Measurements from ENCODE around the gene MGST2.
"Not testable (repeated sequence)": the region's sequence is repeated elsewhere in the genome, so short reads cannot be mapped to it uniquely, and the experiment has no call there.

The MGST2 gene

GRCh38 chr4:139665690-139666529, at the start of gene MGST2:
Gene MGST2 (plus strand): TSS chr4:139665819. CDS start chr4:139666020, 201 bp downstream.
- DNase-seq (ENCODE audit: low read depth), result peak; percentile 52

- DNase-seq (ENCODE audit: low read depth), result peak; percentile 55
These were observed 47.7 kb upstream of the MGST2 start for GRCh38 chr4:139617702-139618490.

GRCh38 chr4:139619644-139620043, 46.0 kb upstream of the MGST2 start:
- peak; percentile 58 for DNase-seq (ENCODE audit: low read depth)

- DNase-seq (ENCODE audit: low read depth), result no peak
These were observed 42.7 kb upstream of the MGST2 start for GRCh38 chr4:139622901-139623381.

GRCh38 chr4:139624441-139625092, 41.1 kb upstream of the MGST2 start:
- DNase-seq (ENCODE audit: low read depth), result no peak

- no peak for DNase-seq (ENCODE audit: low read depth)
These were observed 40.5 kb upstream of the MGST2 start for GRCh38 chr4:139625093-139625455.

- no peak for DNase-seq (ENCODE audit: low read depth)
These were observed 40.1 kb upstream of the MGST2 start for GRCh38 chr4:139625482-139625881.

- no peak for DNase-seq (ENCODE audit: low read depth)
These were observed 37.2 kb upstream of the MGST2 start for GRCh38 chr4:139628184-139629012.

GRCh38 chr4:139629436-139630125, 36.0 kb upstream of the MGST2 start:
- no peak for DNase-seq (ENCODE audit: low read depth)

GRCh38 chr4:139630126-139630495, 35.5 kb upstream of the MGST2 start:
- no peak for DNase-seq (ENCODE audit: low read depth)

- no peak for DNase-seq (ENCODE audit: low read depth)
These were observed 34.6 kb upstream of the MGST2 start for GRCh38 chr4:139630991-139631390.

GRCh38 chr4:139631791-139632190, 33.8 kb upstream of the MGST2 start:
- no peak for DNase-seq (ENCODE audit: low read depth)

- DNase-seq (ENCODE audit: low read depth), result not testable (repeated sequence)
These were observed 32.9 kb upstream of the MGST2 start for GRCh38 chr4:139632739-139633138.

- no peak for DNase-seq (ENCODE audit: low read depth)
These were observed 32.4 kb upstream of the MGST2 start for GRCh38 chr4:139633195-139633594.

- peak; percentile 47 for DNase-seq (ENCODE audit: low read depth)
These were observed 32.0 kb upstream of the MGST2 start for GRCh38 chr4:139633661-139634060.

GRCh38 chr4:139635966-139636365, 29.7 kb upstream of the MGST2 start:
- peak; percentile 27 for DNase-seq (ENCODE audit: low read depth)

- not testable (repeated sequence) for DNase-seq (ENCODE audit: low read depth)
These were observed 27.3 kb upstream of the MGST2 start for GRCh38 chr4:139638306-139638705.

- DNase-seq (ENCODE audit: low read depth), result no peak
These were observed 26.0 kb upstream of the MGST2 start for GRCh38 chr4:139639654-139640053.

- peak; percentile 60 for DNase-seq (ENCODE audit: low read depth)
These were observed 24.4 kb upstream of the MGST2 start for GRCh38 chr4:139641218-139641617.

- DNase-seq (ENCODE audit: low read depth), result peak; percentile 58
These were observed 23.3 kb upstream of the MGST2 start for GRCh38 chr4:139642364-139642763.

Measured in ELR (cell line).